HEK293 (cell line): ENCODE measurements around the gene DDC.

ENCODE experiments used
- CTCF ChIA-PET: fragments of 350-600 bp; formaldehyde crosslinking; extraction: SDS; loops from one replicate; lab custom pipeline; 2021; ENCODE audit warnings: antibody characterized with exemption; lab: Yijun Ruan, JAX
- POLR2A ChIA-PET: fragments of 300-600 bp; formaldehyde crosslinking; extraction: SDS; loops from one replicate; lab custom pipeline; 2020; ENCODE audit warnings: antibody characterized with exemption, inconsistent platforms; lab: Yijun Ruan, JAX
- H3K27ac ChIP-seq: fragments of 200-500 bp; sonication (Bioruptor generic); 2 replicates; pipeline ENCODE4 v1.5.1; 2014; ENCODE audit warnings: low read depth, low read length, control low read depth, inconsistent platforms; ENCODE audit errors: extremely low read depth
- H3K36me3 ChIP-seq, 2 experiments: fragments of 200-500 bp in 1 of 2; sonication (Bioruptor generic) in 1 of 2; 1 replicate in 1 of 2; 2 replicates in 1 of 2; pipeline ENCODE4 v1.5.1; 2014 to 2017; ENCODE audit warnings: inconsistent platforms in 2 of 2, low read length in 2 of 2; ENCODE audit not compliant: control insufficient read depth in 2 of 2, insufficient read depth in 1 of 2
- H3K4me1 ChIP-seq: fragments of 200-500 bp; sonication (Bioruptor generic); 2 replicates; pipeline ENCODE4 v1.5.1; 2014; ENCODE audit warnings: mild to moderate bottlenecking, low read length, inconsistent platforms; ENCODE audit not compliant: control insufficient read depth, insufficient read depth
- H3K4me3 ChIP-seq: 2 replicates; pipeline ENCODE4 v1.5.1; 2011; ENCODE audit warnings: low read depth, mild to moderate bottlenecking, control low read depth, low read length, moderate library complexity
- H3K9me3 ChIP-seq: fragments of 200-500 bp; sonication (Bioruptor generic); 2 replicates; pipeline ENCODE4 v1.5.1; 2014; ENCODE audit warnings: low read depth, low read length, inconsistent platforms; ENCODE audit not compliant: control insufficient read depth, insufficient read depth
- KLF9 ChIP-seq: fragments of 450-650 bp; formaldehyde crosslinking; IDR thresholded peaks from 2 replicates; pipeline ENCODE4 v1.5.1; 2016; ENCODE audit warnings: missing biosample characterization, missing genetic modification characterization, low read depth
- PRDM1 ChIP-seq: fragments of 450-650 bp; formaldehyde crosslinking; IDR thresholded peaks from 2 replicates; pipeline ENCODE4; 2016; ENCODE audit warnings: missing biosample characterization, missing genetic modification characterization
- PRDM6 ChIP-seq: fragments of 450-650 bp; formaldehyde crosslinking; IDR thresholded peaks from 2 replicates; pipeline ENCODE4 v1.5.1; 2017; ENCODE audit warnings: missing biosample characterization, missing genetic modification characterization
- ZBTB20 ChIP-seq: fragments of 450-650 bp; formaldehyde crosslinking; IDR thresholded peaks from 2 replicates; pipeline ENCODE4 v1.5.1; 2016; ENCODE audit warnings: missing biosample characterization, missing genetic modification characterization
- ZBTB7A ChIP-seq: fragments of 450-650 bp; formaldehyde crosslinking; IDR thresholded peaks from 2 replicates; pipeline ENCODE4 v1.5.1; 2016; ENCODE audit warnings: low read depth, missing biosample characterization, missing genetic modification characterization
- ZFP69B ChIP-seq: fragments of 450-650 bp; formaldehyde crosslinking; IDR thresholded peaks from 2 replicates; pipeline ENCODE4 v1.5.1; 2016; ENCODE audit warnings: missing biosample characterization, missing genetic modification characterization
- ZNF2 ChIP-seq: fragments of 450-650 bp; formaldehyde crosslinking; IDR thresholded peaks from 2 replicates; pipeline ENCODE4 v1.5.1; 2016; ENCODE audit warnings: missing biosample characterization, missing genetic modification characterization
- ZNF248 ChIP-seq: fragments of 450-650 bp; formaldehyde crosslinking; IDR thresholded peaks from 2 replicates; pipeline ENCODE4 v1.5.1; 2017; ENCODE audit warnings: missing biosample characterization, missing genetic modification characterization
- ZNF423 ChIP-seq: fragments of 450-650 bp; formaldehyde crosslinking; IDR thresholded peaks from 2 replicates; pipeline ENCODE4 v1.5.1; 2016; ENCODE audit warnings: missing biosample characterization, missing genetic modification characterization
- ZNF513 ChIP-seq: fragments of 450-650 bp; IDR thresholded peaks from 2 replicates; pipeline ENCODE4 v1.5.1; 2018; ENCODE audit warnings: missing biosample characterization, missing genetic modification characterization
- ZNF555 ChIP-seq: fragments of 450-650 bp; formaldehyde crosslinking; conservative IDR thresholded peaks from 2 replicates; pipeline ENCODE4 v1.5.1; 2017; ENCODE audit warnings: missing biosample characterization, mild to moderate bottlenecking, missing genetic modification characterization, inconsistent platforms
- ZNF560 ChIP-seq: fragments of 450-650 bp; formaldehyde crosslinking; IDR thresholded peaks from 2 replicates; pipeline ENCODE4 v1.5.1; 2017; ENCODE audit warnings: missing biosample characterization, missing genetic modification characterization, borderline replicate concordance
- ZNF664 ChIP-seq: fragments of 450-650 bp; formaldehyde crosslinking; IDR thresholded peaks from 2 replicates; pipeline ENCODE4 v1.5.1; 2016; ENCODE audit warnings: missing biosample characterization, missing genetic modification characterization
- ZNF704 ChIP-seq: fragments of 450-650 bp; formaldehyde crosslinking; IDR thresholded peaks from 2 replicates; pipeline ENCODE4 v1.5.1; 2016; ENCODE audit warnings: missing biosample characterization, missing genetic modification characterization
- ZNF768 ChIP-seq: fragments of 450-650 bp; formaldehyde crosslinking; IDR thresholded peaks from 2 replicates; pipeline ENCODE4 v1.5.1; 2018; ENCODE audit warnings: missing biosample characterization, mild to moderate bottlenecking, missing genetic modification characterization
- ZNF791 ChIP-seq: fragments of 450-650 bp; formaldehyde crosslinking; IDR thresholded peaks from 2 replicates; pipeline ENCODE4 v1.5.1; 2016; ENCODE audit warnings: missing biosample characterization, missing genetic modification characterization
- TF ChIP-seq, protein P1 (sequence below): fragments of 450-650 bp; formaldehyde crosslinking; IDR thresholded peaks from 2 replicates; pipeline ENCODE4 v1.5.1; 2017; ENCODE audit warnings: missing biosample characterization, missing genetic modification characterization
- TF ChIP-seq, protein P2 (sequence below): fragments of 450-650 bp; formaldehyde crosslinking; IDR thresholded peaks from 2 replicates; pipeline ENCODE4 v1.5.1; 2016; ENCODE audit warnings: missing biosample characterization, missing genetic modification characterization

The DDC gene

GRCh38 chr7:50426280-50427045, 138.7 kb downstream of the DDC start:
- Histone ChIP-seq H3K4me3 (no peak overlapping the region), H3K27ac (no peak overlapping the region), H3K36me3 (no peaks in the 10 kb centered on the region), H3K9me3 (no peaks in the 10 kb centered on the region), H3K4me1 (no peaks in the 10 kb centered on the region)
- ChIA-PET POLR2A (interaction anchor here (0.7 kb wide), 1 partner anchor 16 kb away, joined by 3 read pairs; no protein-coding TSS in a partner anchor), CTCF (interaction anchor here (0.7 to 1.2 kb wide), 2 partner anchors 8 to 10 kb away, joined by 3 to 6 read pairs; no protein-coding TSS in a partner anchor)
- no peak for TF ChIP-seq ZNF555 (tag by site-specific recombination)
- TF ChIP-seq ZBTB20 = no peak
- TF ChIP-seq, protein P1, sequence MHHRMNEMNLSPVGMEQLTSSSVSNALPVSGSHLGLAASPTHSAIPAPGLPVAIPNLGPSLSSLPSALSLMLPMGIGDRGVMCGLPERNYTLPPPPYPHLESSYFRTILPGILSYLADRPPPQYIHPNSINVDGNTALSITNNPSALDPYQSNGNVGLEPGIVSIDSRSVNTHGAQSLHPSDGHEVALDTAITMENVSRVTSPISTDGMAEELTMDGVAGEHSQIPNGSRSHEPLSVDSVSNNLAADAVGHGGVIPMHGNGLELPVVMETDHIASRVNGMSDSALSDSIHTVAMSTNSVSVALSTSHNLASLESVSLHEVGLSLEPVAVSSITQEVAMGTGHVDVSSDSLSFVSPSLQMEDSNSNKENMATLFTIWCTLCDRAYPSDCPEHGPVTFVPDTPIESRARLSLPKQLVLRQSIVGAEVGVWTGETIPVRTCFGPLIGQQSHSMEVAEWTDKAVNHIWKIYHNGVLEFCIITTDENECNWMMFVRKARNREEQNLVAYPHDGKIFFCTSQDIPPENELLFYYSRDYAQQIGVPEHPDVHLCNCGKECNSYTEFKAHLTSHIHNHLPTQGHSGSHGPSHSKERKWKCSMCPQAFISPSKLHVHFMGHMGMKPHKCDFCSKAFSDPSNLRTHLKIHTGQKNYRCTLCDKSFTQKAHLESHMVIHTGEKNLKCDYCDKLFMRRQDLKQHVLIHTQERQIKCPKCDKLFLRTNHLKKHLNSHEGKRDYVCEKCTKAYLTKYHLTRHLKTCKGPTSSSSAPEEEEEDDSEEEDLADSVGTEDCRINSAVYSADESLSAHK (tag by site-specific recombination) = no peak

DNA sequence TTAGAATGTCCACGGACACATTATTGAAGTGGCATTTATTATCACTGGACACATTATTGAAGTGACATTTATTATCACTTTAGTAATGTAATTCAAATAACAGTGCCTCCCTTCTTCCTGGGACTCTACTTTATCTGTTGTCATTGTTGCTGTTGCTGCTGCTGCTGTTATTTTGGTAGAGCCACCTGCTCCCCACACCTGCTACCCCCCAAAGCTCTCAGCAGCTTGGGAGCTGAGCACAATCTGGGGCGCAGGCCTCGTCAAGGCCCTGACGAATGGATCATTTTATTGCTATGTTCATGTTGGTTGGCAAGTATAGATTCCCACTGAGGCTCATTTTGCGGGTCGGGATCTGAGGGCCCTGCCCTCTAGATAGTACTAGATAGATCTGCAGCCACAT, 139.9 kb downstream of the DDC start:
- POLR2A ChIA-PET = no interaction called here
- Histone ChIP-seq H3K27ac (no peak overlapping the region), H3K4me3 (no peak overlapping the region)

More for the DNA sequence above, 139.9 kb downstream of the DDC start:
- Histone ChIP-seq H3K36me3 (no peaks in the 10 kb centered on the region), H3K9me3 (no peaks in the 10 kb centered on the region), H3K4me1 (no peaks in the 10 kb centered on the region)
- CTCF ChIA-PET = interaction anchor here (0.9 to 1.0 kb wide), 2 partner anchors 220 to 736 kb away, joined by 4 read pairs; no protein-coding TSS in a partner anchor
- TF ChIP-seq ZNF560 (tag by site-specific recombination) = no peak
- no peak for TF ChIP-seq ZNF664 (tag by site-specific recombination)
- no peak for TF ChIP-seq ZNF423 (tag by site-specific recombination)
- no peak for TF ChIP-seq PRDM6
- TF ChIP-seq PRDM1 (tag by site-specific recombination) = no peak
- TF ChIP-seq, protein P2, sequence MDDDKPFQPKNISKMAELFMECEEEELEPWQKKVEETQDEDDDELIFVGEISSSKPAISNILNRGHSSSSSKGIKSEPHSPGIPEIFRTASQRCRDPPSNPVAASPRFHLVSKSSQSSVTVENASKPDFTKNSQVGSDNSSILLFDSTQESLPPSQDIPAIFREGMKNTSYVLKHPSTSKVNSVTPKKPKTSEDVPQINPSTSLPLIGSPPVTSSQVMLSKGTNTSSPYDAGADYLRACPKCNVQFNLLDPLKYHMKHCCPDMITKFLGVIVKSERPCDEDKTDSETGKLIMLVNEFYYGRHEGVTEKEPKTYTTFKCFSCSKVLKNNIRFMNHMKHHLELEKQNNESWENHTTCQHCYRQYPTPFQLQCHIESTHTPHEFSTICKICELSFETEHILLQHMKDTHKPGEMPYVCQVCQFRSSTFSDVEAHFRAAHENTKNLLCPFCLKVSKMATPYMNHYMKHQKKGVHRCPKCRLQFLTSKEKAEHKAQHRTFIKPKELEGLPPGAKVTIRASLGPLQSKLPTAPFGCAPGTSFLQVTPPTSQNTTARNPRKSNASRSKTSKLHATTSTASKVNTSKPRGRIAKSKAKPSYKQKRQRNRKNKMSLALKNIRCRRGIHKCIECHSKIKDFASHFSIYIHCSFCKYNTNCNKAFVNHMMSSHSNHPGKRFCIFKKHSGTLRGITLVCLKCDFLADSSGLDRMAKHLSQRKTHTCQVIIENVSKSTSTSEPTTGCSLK (tag by site-specific recombination) = no peak
- no peak for TF ChIP-seq ZNF2
- TF ChIP-seq ZNF513 (tag by site-specific recombination) = no peak
- no peak for TF ChIP-seq ZNF791 (tag by site-specific recombination)
- no peak for TF ChIP-seq ZNF248 (tag by site-specific recombination)
- TF ChIP-seq ZFP69B (tag by site-specific recombination) = no peak
- no peak for TF ChIP-seq KLF9 (tag by site-specific recombination)
- TF ChIP-seq ZNF768 (tag by site-specific recombination) = no peak
- no peak for TF ChIP-seq ZBTB7A
- no peak for TF ChIP-seq ZNF704 (tag by site-specific recombination)
